Activated naive CD4-positive, alpha-beta T cell treated with anti-CD3 and anti-CD28 coated beads, Interleukin-2, amount 50 U/mL, for 24 hours (primary cell): ENCODE results near the gene DCUN1D5.

Source experiments
- H3K27ac Mint-ChIP-seq: one replicate; pipeline ENCODE4 v1.8.0; 2021; ENCODE audit warnings: mild to moderate bottlenecking, mixed read lengths
- H3K27me3 Mint-ChIP-seq: one replicate; pipeline ENCODE4 v1.8.0; 2021; ENCODE audit warnings: mixed read lengths
- H3K36me3 Mint-ChIP-seq: one replicate; pipeline ENCODE4 v1.8.0; 2021; ENCODE audit warnings: mixed read lengths
- H3K4me1 Mint-ChIP-seq: one replicate; pipeline ENCODE4 v1.8.0; 2021; ENCODE audit warnings: mixed read lengths
- H3K4me3 Mint-ChIP-seq: one replicate; pipeline ENCODE4 v1.8.0; 2021; ENCODE audit warnings: mild to moderate bottlenecking, mixed read lengths
- H3K9me3 Mint-ChIP-seq: one replicate; pipeline ENCODE4 v1.8.0; 2021; ENCODE audit warnings: mixed read lengths

DCUN1D5 gene

DNA sequence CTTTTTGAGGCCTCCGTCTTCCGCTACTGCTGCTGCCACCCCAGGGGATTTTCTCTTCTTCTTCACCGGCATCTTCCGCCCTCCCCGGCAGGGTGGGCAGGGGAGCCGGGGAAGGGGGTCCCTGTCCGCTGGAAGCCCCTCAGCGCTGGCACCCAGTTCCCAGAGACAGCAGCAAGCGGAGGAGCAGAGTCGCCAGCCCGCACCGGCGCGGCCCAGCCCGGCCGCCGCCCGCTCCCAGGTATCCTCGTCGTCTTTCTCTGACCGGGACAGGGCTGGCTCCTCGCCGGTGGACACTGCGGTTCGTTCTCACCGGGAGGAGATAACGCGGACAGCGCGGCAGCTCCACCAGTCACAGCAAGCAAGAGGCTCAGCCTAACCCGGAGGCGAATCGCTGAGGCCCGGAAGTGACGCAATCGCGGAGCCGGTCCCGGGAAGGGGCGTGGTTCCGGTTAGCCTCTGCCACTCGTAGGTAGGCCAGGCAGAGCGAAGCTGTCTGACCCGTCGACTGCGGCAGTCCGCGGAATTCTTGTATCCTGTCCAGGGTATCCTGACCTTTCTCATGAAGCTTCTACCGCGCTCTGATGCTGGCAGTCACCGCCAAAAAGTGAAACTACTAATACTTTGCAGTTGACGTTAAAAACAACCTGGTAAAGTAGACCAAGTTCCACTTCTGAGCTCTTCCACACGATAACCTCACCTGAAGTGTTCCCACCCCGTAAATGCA, at the start of gene DCUN1D5:
Gene DCUN1D5 (minus strand): TSS at position 360 of the 724 bp plus-strand sequence. CDS start 288 bp downstream, at position 72.
- Mint-ChIP-seq H3K27me3 (peaks cover 15% of the 10 kb centered on the region), H3K27ac (peak within 1 kb of the TSS; percentile 84), H3K36me3 (peaks cover 10% of the 10 kb centered on the region), H3K4me1 (peaks cover 27% of the 10 kb centered on the region), H3K4me3 (peak within 1 kb of the TSS; percentile 85), H3K9me3 (no peaks in the 10 kb centered on the region)

DNA sequence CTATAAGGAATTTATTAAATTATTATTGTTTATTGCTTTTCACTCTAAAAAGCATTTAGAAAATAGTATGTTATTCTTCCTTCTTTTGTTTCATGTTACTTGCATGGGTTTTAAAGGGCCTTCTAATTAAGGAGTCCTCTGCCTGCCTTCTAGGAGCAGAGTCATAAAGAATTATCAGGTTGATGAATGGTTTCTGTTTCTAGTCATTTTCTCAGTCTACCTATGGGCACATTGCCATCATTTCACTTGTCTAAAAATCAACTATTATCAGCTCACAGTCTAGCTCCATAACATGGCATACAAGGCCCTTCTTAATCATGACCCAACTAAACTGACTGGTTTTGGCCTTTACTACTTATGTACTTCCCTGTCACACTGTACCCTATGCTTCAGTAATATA, 33.5 kb upstream of the DCUN1D5 start:
- no peaks in the 10 kb centered on the region for H3K27me3 Mint-ChIP-seq
- H3K4me1 Mint-ChIP-seq: no peaks in the 10 kb centered on the region
- no peaks in the 10 kb centered on the region for H3K9me3 Mint-ChIP-seq
- H3K4me3 Mint-ChIP-seq: no peak overlapping the region
- H3K27ac Mint-ChIP-seq: no peak overlapping the region
- H3K36me3 Mint-ChIP-seq: peaks cover 4% of the 10 kb centered on the region

DNA sequence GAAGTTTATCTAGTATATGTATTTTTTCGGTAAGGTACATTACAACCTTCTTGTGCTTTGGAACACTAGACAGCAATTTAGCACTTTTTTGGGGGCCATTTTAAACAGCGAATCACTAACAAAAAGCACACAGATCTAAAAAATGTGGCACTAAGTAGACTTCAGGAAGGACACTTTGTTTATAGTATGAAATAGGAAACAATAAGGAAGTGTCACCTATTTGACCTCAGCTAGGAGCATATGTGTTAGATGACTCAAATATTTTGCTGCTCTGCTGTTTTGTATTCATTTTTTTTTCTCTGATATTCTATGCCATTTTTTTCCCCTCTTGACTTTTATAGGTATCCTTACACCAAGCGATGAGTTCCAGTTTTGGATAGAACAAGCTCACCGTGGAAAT, 22.9 kb upstream of the DCUN1D5 start:
- Mint-ChIP-seq H3K4me1 (peaks cover 3% of the 10 kb centered on the region), H3K36me3 (peaks cover 1% of the 10 kb centered on the region), H3K9me3 (no peaks in the 10 kb centered on the region), H3K27ac (no peak overlapping the region), H3K27me3 (no peaks in the 10 kb centered on the region), H3K4me3 (no peak overlapping the region)

DNA sequence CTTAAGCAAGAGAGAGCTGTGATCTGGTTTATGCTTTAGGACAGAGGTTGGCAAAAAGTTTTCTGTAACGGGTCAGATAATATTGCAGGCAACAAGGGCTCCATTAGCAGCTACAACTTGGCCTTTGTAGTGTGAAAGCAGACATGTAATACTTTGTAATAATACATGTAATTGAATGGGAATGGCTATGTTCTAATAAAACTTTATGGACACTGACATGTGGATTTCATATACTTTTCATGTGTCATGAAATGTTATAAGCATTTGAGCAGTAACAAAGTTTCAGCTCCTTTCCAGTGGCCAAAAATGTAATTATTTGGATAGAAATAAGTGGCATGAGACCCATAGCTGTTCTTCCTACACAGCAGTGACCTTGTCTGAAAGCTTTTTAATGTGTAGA, 20.4 kb upstream of the DCUN1D5 start:
- Mint-ChIP-seq H3K27me3 (no peaks in the 10 kb centered on the region), H3K4me3 (no peak overlapping the region), H3K9me3 (no peaks in the 10 kb centered on the region), H3K27ac (no peak overlapping the region), H3K4me1 (peaks cover 13% of the 10 kb centered on the region), H3K36me3 (no peaks in the 10 kb centered on the region)

DNA sequence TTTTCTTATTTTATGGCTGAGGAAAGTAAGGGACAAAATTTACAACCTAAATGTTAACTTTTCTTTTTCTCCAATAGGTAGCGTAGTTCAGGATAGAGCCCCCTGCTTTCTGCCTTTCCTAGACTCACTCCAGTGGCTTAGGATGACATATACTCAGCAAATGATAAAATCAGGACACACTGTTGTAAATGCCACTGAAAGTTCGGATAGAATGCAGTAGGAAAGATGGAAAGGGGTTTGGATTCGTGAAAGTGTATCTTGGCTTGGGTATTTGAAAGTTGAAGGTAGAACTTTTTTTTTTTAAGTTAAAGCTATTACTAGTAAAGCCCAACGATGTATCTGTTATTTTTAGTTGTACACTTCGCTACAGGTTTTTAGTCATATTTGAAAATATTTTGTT, 19.4 kb upstream of the DCUN1D5 start:
- peaks cover 13% of the 10 kb centered on the region for H3K4me1 Mint-ChIP-seq
- no peak overlapping the region for H3K27ac Mint-ChIP-seq
- H3K4me3 Mint-ChIP-seq: no peak overlapping the region
- no peaks in the 10 kb centered on the region for H3K36me3 Mint-ChIP-seq
- no peaks in the 10 kb centered on the region for H3K9me3 Mint-ChIP-seq
- H3K27me3 Mint-ChIP-seq: no peaks in the 10 kb centered on the region

DNA sequence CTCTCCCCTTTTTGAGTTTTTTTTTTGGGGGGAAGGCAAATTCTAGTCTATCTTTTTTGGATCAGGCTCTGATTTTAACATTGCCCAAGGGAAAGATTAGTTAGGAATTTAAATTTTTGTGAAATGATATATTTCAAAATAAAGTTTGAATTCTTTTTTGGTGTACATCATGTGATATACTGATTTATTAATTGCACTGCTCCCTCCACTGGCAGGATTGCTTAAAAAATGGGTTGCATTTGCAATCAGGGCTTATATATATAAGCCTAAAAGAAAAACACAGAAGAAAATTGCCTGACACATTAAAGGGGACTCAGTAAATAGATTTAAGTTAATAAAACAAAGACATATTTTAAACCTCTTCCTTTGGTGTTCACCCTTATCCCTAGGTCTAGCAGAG, 18.4 kb upstream of the DCUN1D5 start:
- Mint-ChIP-seq H3K4me3 (peak overlapping the region; percentile 98), H3K9me3 (no peaks in the 10 kb centered on the region), H3K36me3 (no peaks in the 10 kb centered on the region), H3K27ac (no peak overlapping the region), H3K27me3 (no peaks in the 10 kb centered on the region), H3K4me1 (peaks cover 13% of the 10 kb centered on the region)

DNA sequence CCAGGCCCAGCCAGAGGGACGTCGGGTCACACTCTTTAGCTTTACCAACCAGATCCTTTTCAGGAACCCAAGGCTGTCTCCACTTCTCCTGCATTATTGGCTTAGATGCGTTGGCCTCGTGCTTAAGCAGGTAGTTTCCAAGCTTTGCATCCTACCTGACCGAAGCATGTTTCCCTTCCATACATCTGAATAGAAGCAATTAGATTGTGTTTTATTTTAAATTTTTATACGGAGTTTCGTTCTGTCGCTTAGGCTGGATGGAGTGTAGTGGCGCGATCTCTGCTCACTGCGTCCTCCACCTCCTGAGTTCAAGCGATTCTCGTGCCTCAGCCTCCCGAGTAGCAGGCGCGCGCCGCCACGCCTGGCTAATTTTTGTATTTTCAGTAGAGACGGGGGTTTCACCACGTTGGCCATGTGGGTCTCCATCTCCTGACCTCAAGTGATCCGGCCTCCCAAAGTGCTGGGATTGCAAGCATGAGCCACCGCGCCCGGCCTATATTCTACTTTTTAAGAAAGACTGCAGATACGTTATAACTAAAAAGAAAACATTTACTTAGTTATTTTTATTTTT, 17.9 kb upstream of the DCUN1D5 start:
- no peaks in the 10 kb centered on the region for H3K9me3 Mint-ChIP-seq
- H3K27me3 Mint-ChIP-seq: no peaks in the 10 kb centered on the region
- H3K27ac Mint-ChIP-seq: peak overlapping the region; percentile 73
- H3K36me3 Mint-ChIP-seq: no peaks in the 10 kb centered on the region
- H3K4me1 Mint-ChIP-seq: peaks cover 13% of the 10 kb centered on the region
- H3K4me3 Mint-ChIP-seq: peak overlapping the region; percentile 98

DNA sequence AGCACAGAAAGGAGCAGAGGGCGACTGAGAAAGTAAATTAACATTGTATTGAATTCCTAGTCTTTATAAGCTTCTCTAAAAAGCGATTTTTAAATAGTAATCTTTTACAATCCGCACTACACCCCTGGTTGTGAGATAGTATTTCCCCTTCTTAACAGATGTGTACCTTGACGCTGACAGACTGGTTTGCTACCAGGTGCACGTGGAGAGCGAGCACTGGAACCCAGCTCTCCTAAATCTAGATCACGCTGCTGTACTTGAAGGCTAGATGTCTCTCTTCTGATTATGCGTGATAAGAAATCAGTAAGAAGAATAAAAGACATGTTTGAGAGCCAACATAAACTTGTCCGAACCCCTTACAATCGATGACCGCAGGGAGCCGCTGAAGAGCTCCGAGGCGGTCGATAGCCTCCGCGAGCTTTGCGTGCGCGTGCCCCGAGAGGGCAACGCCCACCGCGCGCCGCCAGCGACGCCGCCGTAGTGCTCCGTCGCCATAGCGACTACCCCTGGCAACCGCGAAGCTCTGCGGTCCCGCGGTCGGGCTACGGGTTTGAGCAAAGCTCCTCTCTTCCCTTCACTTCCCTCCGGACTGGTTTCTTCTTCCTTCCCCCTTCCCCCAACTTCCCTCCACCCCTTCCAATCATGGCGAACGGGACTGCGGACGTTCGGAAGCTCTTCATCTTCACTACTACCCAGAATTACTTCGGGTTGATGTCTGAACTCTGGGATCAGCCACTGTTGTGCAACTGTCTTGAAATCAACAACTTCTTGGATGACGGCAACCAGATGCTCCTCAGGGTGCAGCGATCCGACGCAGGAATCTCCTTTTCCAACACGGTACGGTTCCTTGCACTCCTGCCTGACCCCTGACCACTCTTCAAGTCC, 17.2 kb upstream of the DCUN1D5 start, which contains the start of gene DYNC2H1:
Gene DYNC2H1 (plus strand): TSS at position 494 of the 885 bp plus-strand sequence. CDS start 149 bp downstream, at position 643.
- no peaks in the 10 kb centered on the region for H3K36me3 Mint-ChIP-seq
- H3K4me3 Mint-ChIP-seq: peak within 1 kb of the TSS; percentile 98
- H3K27ac Mint-ChIP-seq: peak within 1 kb of the TSS; percentile 73
- no peaks in the 10 kb centered on the region for H3K9me3 Mint-ChIP-seq
- H3K4me1 Mint-ChIP-seq: peaks cover 13% of the 10 kb centered on the region
- no peaks in the 10 kb centered on the region for H3K27me3 Mint-ChIP-seq

DNA sequence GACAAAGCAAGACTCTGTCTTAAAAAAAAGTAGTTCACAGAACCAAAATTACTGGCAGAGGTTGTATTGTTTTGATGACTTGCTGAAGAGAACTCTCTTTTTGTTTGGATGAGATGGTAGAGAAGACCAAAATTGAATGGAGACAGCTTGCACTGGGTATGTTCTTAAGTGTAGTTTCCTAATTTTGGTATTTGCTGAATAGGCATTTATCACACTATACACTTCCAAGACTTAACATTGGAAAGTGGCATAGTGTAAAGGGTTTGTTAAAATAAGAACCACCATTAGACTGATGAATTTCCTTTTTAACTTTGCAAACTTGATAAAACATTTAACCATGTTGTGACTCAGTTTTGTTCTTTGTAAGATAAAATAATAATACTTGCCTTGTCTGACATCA, 5.3 kb upstream of the DCUN1D5 start:
- peaks cover 36% of the 10 kb centered on the region for H3K27me3 Mint-ChIP-seq
- H3K4me1 Mint-ChIP-seq: peaks cover 6% of the 10 kb centered on the region
- no peaks in the 10 kb centered on the region for H3K36me3 Mint-ChIP-seq
- no peaks in the 10 kb centered on the region for H3K9me3 Mint-ChIP-seq
- H3K4me3 Mint-ChIP-seq: no peak overlapping the region
- no peak overlapping the region for H3K27ac Mint-ChIP-seq

DNA sequence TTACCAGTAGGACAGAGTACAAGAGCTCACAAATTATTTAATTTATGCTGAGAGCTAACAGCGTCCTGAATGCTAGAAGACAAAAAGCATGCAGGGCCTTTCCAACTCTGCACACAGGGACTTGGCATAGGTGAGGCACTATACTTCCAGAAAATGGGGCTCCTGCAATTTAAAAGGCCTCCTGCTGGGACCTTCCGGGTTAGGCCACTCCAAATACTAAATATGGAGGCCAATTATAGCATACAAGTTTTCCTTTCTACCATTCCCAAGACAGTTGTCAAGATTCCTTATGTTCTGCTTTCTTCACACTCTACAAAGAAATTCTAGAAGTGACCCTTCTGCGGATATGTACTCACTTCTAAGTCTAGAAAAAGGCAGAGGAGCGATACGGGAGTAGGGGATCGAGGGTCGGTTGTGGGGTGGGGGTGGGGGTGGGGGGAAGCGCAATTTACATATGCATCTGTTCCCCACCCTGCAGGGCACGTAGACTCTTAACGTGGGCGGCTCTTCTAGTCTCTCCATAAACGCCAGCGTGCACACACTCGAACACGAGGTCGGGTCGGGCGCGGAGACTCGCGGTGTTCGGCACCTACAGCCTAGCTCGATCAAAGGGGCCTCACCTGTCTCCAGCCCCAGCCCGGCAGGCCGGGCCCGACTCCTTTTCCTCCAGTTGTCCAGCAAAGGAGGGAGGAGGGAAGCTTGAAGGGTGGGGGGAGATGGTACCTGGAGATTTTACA, 728 bp downstream of the DCUN1D5 start:
- peaks cover 11% of the 10 kb centered on the region for H3K27me3 Mint-ChIP-seq
- peaks cover 12% of the 10 kb centered on the region for H3K36me3 Mint-ChIP-seq
- H3K4me3 Mint-ChIP-seq: peak overlapping the region; percentile 85
- H3K27ac Mint-ChIP-seq: peak overlapping the region; percentile 79
- H3K9me3 Mint-ChIP-seq: no peaks in the 10 kb centered on the region
- peaks cover 31% of the 10 kb centered on the region for H3K4me1 Mint-ChIP-seq

DNA sequence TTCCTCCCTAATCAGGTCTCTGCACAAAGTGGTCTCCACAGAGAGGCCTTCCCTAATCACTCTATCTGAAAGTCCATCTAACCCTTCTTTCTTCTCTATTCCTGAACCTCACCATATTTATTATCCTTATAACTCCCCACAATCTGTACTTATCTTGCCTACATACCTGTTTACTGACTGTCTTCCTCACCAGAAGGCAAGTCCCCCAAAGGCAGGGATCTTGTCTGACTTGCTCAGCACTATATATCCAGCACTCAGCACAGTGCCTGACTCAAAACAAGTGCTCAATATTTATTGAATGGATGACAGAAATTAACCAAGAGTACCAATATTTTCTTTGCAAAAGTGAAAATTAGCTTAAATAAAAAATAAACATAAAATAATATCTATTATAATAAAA, 5.5 kb downstream of the DCUN1D5 start:
- peaks cover 17% of the 10 kb centered on the region for H3K36me3 Mint-ChIP-seq
- H3K4me1 Mint-ChIP-seq: peaks cover 30% of the 10 kb centered on the region

DNA sequence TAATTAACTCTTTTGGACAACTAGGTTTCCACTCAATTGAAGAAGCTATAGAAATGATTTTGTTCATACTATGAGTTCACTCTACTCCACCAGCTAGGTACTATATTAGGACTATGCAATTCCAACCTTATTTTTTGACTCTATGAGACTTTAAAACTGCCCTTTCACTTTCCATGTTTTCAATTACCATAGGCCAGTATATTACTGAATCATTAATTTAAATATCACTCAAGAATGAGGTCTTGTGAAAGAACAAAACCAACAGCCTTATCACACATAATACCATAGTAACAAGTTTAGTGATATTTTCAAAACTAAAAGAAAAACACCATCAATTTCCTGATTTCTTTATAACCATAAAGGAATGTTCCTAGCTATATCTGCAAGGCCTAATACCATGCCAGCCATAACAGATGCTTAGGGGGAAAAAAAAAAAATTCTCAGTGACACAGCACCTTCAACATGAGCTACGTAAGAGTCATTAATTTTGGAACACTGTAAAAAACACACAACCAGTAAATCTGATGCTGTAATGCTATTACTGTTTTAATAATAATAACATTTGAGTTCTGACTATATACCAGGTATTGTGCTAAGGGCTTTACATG, 6.1 kb downstream of the DCUN1D5 start:
- H3K27me3 Mint-ChIP-seq: no peaks in the 10 kb centered on the region

More for the DNA sequence above, 5.5 kb downstream of the DCUN1D5 start:
- H3K27ac Mint-ChIP-seq: no peak overlapping the region
- no peaks in the 10 kb centered on the region for H3K9me3 Mint-ChIP-seq
- H3K27me3 Mint-ChIP-seq: no peaks in the 10 kb centered on the region
- H3K4me3 Mint-ChIP-seq: no peak overlapping the region

DNA sequence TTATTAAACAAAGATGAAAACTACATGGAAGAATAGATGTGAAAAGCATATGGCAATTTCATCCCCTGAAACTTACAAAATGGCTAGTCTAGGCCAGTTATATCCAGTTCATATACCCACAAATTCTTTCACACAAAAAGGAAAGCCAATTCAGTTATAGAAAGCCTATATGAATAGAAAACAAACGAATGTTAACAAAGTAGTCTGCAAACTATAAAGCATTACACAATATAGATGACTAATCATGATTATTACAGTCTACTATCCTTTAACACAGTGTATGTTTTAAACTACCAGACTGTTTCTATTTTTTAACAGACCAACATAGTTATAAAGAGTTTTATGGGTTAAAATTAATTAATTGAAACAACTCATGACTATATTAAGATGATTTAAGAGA, 12.1 kb downstream of the DCUN1D5 start:
- Mint-ChIP-seq H3K4me3 (no peak overlapping the region), H3K9me3 (no peaks in the 10 kb centered on the region), H3K4me1 (no peaks in the 10 kb centered on the region), H3K27me3 (no peaks in the 10 kb centered on the region), H3K27ac (no peak overlapping the region), H3K36me3 (peaks cover 29% of the 10 kb centered on the region)

More for the DNA sequence above, 6.1 kb downstream of the DCUN1D5 start:
- H3K4me1 Mint-ChIP-seq: peaks cover 30% of the 10 kb centered on the region
- H3K4me3 Mint-ChIP-seq: peak overlapping the region; percentile 36
- no peaks in the 10 kb centered on the region for H3K9me3 Mint-ChIP-seq
- H3K36me3 Mint-ChIP-seq: peaks cover 17% of the 10 kb centered on the region
- no peak overlapping the region for H3K27ac Mint-ChIP-seq

DNA sequence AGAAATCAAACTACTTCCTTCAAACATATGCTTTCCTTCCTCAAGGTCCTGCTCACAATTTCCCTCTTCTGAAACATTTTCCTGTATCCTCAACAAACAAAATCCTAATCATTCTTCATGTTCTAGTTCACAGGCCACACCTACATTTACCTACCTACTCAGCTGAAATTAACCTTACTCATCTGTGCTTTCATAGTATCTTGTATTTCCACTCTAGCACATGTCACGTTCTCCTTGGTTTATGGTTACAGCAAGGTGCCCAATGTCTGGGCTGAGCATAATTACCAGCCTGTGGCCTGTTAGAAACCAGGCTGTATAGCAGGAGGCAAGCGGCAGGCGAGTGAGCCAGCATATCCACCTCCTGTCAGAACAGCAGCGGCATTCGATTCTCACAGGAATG, 13.2 kb downstream of the DCUN1D5 start:
- H3K4me1 Mint-ChIP-seq: no peaks in the 10 kb centered on the region

DNA sequence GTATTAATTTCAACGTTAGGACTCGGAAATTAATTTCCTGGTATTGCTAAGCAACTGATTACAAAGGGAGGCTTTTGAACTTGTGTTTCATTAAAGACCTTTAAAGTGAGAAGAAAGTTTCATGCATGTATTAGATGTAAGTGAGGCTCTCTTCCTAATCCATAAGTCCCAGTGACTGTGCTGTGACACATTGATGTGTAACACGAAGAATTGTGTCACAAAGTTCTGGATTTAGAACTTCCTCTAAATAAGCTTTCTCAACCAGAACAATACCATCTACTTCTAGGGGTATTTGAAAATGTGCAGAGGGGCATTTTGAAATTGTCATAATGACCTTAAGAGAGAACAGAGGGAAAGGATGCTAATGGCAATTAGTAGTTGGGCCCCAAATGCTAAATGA, 14.4 kb downstream of the DCUN1D5 start:
- no peak overlapping the region for H3K4me3 Mint-ChIP-seq
- peaks cover 5% of the 10 kb centered on the region for H3K4me1 Mint-ChIP-seq
- H3K27me3 Mint-ChIP-seq: no peaks in the 10 kb centered on the region
- no peaks in the 10 kb centered on the region for H3K9me3 Mint-ChIP-seq
- peaks cover 40% of the 10 kb centered on the region for H3K36me3 Mint-ChIP-seq
- no peak overlapping the region for H3K27ac Mint-ChIP-seq

More for the DNA sequence above, 13.2 kb downstream of the DCUN1D5 start:
- Mint-ChIP-seq H3K27me3 (no peaks in the 10 kb centered on the region), H3K36me3 (peaks cover 34% of the 10 kb centered on the region), H3K27ac (no peak overlapping the region), H3K4me3 (no peak overlapping the region), H3K9me3 (no peaks in the 10 kb centered on the region)
